H54 (cell line): ENCODE data around the gene TMEM147.
A peak's percentile ranks its signal among the peaks of the same experiment; 100 is the strongest.

Source experiments
- DNase-seq: peaks from one replicate; pipeline ENCODE4 v3.0.0; 2011; ENCODE audit warnings: low spot score, mixed read lengths; ENCODE audit not compliant: insufficient read length
- FAIRE-seq: peaks from 3 replicates; lab custom pipeline; 2011; peaks lifted over from hg19 to GRCh38; lab: Jason Lieb, UNC
- POLR2A ChIP-seq: IDR thresholded peaks from 2 replicates; pipeline ENCODE4 v1.6.1; 2011; ENCODE audit warnings: low read depth, mild to moderate bottlenecking, low read length

Gene TMEM147

GRCh38 chr19:35511337-35511736 lies 34.1 kb upstream of the TMEM147 start:
- no peak for FAIRE-seq
- no peak for DNase-seq

GRCh38 chr19:35512831-35513627 lies 32.4 kb upstream of the TMEM147 start:
- no peak for FAIRE-seq
- no peak for TF ChIP-seq POLR2A
- no peak for DNase-seq

More at GRCh38 chr19:35511337-35511736, 34.1 kb upstream of the TMEM147 start:
- no peak for TF ChIP-seq POLR2A

DNA sequence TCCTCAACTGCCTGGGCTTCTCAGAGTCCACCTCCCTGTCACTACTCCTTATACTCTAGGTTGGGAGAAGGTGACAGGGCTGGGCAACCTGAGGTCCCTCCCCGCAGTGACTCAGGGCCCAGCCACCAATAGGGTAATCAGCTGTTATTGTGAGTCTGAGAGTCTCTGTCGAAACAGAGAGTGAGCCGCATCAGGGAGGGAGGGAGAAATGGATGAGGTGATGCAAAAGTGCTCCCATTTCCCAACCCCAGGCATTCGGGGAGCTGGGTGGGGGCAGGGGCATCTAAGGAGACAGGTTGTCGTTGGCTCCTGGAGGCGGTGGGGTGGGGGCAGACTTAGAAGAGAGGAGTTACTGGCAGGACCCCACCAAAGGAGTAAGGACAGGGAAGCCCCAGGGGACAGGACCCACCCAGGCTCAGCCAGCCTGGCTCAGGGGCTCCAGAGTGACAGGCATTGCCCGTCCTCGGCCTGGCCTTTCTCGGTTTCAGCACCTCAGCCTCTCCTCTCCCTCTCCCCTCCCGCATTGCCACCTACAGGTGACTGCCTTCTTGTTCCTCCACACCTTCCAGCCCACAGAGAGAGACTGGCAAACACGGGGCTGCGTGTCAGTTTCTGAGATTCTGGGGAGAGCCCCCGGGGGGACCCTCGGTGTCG lies 31.7 kb upstream of the TMEM147 start, which contains the start of gene DMKN:
Gene DMKN, minus strand, starts transcription at position 22 of the 654 bp plus-strand sequence. CDS start 174 bp downstream, outside the sequence.
- FAIRE-seq (no peak), DNase-seq (peak; percentile 87)
- TF ChIP-seq POLR2A, result no peak

GRCh38 chr19:35514282-35514809 lies 31.1 kb upstream of the TMEM147 start:
- DNase-seq (no peak), FAIRE-seq (no peak)
- no peak for TF ChIP-seq POLR2A

DNA sequence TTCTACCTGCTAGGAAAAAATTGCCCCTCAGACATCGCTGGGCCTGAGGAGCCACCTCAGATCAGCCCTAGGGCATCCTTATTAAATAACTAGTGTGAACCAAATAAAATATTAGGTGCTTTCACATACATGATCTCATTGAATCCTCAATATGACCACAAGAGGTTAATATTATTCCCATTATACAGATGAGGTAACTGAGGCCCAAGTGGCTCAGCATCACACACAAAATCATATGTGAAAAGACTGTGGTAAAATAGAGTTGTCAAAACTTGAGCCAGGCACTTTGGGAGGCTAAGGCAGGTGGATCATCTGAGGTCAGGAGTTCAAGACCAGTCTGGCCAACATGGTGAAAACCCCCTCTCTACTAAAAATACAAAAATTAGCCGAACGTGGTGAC lies 29.1 kb upstream of the TMEM147 start:
- no peak for TF ChIP-seq POLR2A
- no peak for FAIRE-seq

DNA sequence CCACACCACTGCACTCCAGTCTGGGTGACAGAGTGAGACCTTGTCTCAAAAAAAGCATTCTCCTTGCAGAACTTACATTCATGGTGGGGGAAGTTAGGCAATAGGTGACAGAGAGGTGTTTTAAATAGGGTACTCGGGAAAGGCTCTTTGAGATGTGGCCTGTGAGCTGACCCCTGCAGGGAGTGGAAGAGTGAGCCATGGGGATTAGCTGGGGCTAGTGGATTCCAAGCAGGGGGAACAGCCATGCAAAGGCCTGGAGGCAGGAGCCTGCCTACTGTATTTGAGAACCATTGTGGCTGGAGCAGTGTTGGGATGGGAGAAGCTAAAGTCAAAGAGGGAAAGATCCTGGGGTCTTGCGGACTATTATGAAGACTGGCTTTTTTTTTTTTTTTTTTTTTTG lies 28.1 kb upstream of the TMEM147 start:
- TF ChIP-seq POLR2A, result no peak
- no peak for FAIRE-seq
- DNase-seq, result no peak

More for the DNA sequence above, 29.1 kb upstream of the TMEM147 start:
- DNase-seq, result no peak

GRCh38 chr19:35518313-35518712 lies 27.1 kb upstream of the TMEM147 start:
- peak; percentile 83 for DNase-seq
- peak; percentile 94 for FAIRE-seq
- TF ChIP-seq POLR2A, result no peak

DNA sequence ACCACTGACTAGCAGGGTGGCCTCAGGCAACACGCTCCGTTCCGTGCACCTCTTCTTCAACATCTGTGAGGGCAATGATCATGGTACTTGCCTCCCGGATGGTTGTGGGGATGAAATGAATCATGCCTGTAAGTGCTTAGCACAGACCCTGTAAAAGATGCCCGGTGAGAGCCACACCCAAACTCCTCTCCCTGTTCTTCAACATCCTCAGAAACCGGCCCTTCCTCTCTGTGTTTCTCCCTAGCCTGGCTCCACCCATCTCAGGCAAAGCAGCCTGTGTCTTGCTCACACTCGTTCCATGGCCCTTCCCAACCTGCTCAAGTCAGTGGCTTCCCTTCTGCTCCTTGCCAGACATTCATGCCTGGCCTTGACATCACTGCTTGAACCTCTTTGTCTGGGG lies 26.1 kb upstream of the TMEM147 start:
- no peak for TF ChIP-seq POLR2A
- FAIRE-seq, result peak; percentile 80
- peak; percentile 79 for DNase-seq

GRCh38 chr19:35521124-35521743 lies 24.2 kb upstream of the TMEM147 start:
- DNase-seq, result no peak
- no peak for TF ChIP-seq POLR2A
- no peak for FAIRE-seq

- no peak for DNase-seq
Measured at GRCh38 chr19:35522745-35523327, 22.6 kb upstream of the TMEM147 start.

DNA sequence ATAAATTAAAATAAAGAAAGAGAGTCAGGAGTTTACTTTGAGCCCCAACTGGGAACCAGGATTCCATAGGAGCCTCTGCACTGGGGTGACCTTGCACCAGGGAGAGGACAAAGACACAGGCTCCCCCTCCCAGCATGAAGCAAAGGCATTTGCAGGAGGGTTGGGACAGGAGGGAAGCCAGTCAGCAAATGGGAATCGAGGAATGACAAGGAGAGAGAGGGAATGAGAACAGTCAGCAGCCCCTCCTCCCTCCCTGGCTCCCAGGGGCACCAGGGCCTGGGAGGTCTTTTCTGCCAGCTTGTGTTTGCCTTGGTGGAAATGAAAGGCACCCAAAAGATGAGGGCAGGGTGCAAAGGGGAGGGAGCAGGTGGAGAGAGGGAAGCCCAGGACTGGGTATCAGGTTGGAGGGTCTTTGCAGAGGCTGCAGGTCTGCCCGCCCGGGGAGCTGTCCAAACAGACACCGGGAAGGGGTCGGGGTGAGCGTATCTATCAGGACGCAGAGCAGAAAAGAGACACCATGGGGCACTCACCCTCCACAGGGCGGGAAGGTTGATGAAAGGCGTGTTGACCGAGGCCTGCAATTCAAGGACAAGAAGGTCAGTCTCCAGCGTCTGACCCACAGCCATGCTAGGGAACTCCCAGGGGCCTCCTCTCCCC lies 21.1 kb upstream of the TMEM147 start:
- DNase-seq (no peak), FAIRE-seq (no peak)
- no peak for TF ChIP-seq POLR2A

More at GRCh38 chr19:35522745-35523327, 22.6 kb upstream of the TMEM147 start:
- TF ChIP-seq POLR2A, result no peak
- FAIRE-seq, result no peak

DNA sequence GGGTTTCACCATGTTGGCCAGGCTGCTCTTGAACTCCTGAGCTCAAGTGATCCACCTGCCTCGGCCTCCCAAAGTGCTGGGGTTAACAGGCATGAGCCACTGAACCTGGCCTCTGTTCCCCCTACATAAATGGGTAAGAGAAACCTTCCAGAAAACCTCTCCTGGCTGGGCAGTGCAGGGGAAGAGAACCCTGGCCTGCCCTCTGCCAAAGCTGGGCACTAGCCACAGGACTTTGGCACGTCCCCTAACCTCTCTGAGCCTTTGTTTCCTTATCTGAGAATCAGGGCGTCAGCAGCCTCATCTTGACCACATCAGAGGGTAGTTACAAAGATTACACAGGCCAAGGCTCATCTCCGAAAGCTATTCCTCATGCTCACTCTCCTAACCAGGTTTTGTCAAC lies 19.6 kb upstream of the TMEM147 start:
- FAIRE-seq (no peak), DNase-seq (no peak)
- TF ChIP-seq POLR2A, result no peak
